BE2C (cell line): ENCODE data around the gene TSGA10.
A peak's percentile ranks its signal among the peaks of the same experiment; 100 is the strongest.
"Not testable (repeated sequence)": the region's sequence is repeated elsewhere in the genome, so short reads cannot be mapped to it uniquely, and the experiment has no call there.

Experiments
- DNase-seq: peaks from one replicate; pipeline ENCODE4 v3.0.0-alpha.2; 2020
- H3K27me3 ChIP-seq: fragments of 250-450 bp; sonication (Bioruptor Pico); 2 replicates; pipeline ENCODE4 v1.5.1; 2020; ENCODE audit warnings: mild to moderate bottlenecking
- H3K36me3 ChIP-seq: fragments of 250-450 bp; sonication (Bioruptor Pico); 2 replicates; pipeline ENCODE4 v1.5.1; 2020; ENCODE audit warnings: mild to moderate bottlenecking
- H3K4me1 ChIP-seq: fragments of 250-450 bp; sonication (Bioruptor Pico); 2 replicates; pipeline ENCODE4 v1.5.1; 2020
- H3K4me3 ChIP-seq: 2 replicates; pipeline ENCODE4 v1.5.1; 2011; ENCODE audit warnings: low read depth, low read length
- H3K9me3 ChIP-seq: fragments of 250-450 bp; sonication (Bioruptor Pico); 2 replicates; pipeline ENCODE4 v1.5.1; 2020
- TF ChIP-seq, protein P1 (sequence below): IDR thresholded peaks from 2 replicates; pipeline ENCODE4 v1.5.1; 2012; ENCODE audit warnings: mild to moderate bottlenecking, low read depth, low read length

The TSGA10 gene

GRCh38 chr2:99079226-99079625, 75.5 kb downstream of the TSGA10 start:
- Histone ChIP-seq H3K9me3 (no peaks in the 10 kb centered on the region), H3K36me3 (no peaks in the 10 kb centered on the region), H3K27me3 (no peaks in the 10 kb centered on the region; the same call in 1 of the 2 replicates), H3K4me3 (no peak overlapping the region), H3K4me1 (no peaks in the 10 kb centered on the region)
- TF ChIP-seq, protein P1, sequence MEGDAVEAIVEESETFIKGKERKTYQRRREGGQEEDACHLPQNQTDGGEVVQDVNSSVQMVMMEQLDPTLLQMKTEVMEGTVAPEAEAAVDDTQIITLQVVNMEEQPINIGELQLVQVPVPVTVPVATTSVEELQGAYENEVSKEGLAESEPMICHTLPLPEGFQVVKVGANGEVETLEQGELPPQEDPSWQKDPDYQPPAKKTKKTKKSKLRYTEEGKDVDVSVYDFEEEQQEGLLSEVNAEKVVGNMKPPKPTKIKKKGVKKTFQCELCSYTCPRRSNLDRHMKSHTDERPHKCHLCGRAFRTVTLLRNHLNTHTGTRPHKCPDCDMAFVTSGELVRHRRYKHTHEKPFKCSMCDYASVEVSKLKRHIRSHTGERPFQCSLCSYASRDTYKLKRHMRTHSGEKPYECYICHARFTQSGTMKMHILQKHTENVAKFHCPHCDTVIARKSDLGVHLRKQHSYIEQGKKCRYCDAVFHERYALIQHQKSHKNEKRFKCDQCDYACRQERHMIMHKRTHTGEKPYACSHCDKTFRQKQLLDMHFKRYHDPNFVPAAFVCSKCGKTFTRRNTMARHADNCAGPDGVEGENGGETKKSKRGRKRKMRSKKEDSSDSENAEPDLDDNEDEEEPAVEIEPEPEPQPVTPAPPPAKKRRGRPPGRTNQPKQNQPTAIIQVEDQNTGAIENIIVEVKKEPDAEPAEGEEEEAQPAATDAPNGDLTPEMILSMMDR: no peak
- no peak for DNase-seq

DNA sequence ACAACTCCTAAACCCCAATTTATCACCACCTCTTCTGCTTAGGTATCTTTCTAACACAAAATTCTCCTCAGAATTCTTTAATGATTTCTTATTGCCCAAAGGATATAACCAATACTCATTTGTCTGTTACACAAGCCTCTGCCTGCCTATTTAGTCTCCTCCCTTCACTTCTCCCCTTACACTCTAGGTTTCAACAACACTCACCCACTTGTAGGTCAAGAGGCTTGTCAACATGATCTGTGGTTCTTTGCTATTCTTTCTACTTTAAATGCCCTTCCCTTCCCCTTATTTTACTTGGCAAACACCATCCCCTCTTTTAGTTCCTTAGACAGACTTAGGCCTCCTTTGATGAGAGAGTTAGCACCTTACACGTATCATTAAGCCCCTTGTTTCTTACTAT, 82.2 kb downstream of the TSGA10 start:
- no peak for DNase-seq

GRCh38 chr2:99067871-99068625, 86.7 kb downstream of the TSGA10 start:
- H3K9me3 ChIP-seq: no peaks in the 10 kb centered on the region
- TF ChIP-seq, protein P1: no peak
- no peak overlapping the region for H3K4me3 ChIP-seq
- H3K36me3 ChIP-seq: no peaks in the 10 kb centered on the region
- H3K27me3 ChIP-seq: no peaks in the 10 kb centered on the region
- DNase-seq: no peak
- no peaks in the 10 kb centered on the region for H3K4me1 ChIP-seq

More for the DNA sequence above, 82.2 kb downstream of the TSGA10 start:
- Histone ChIP-seq H3K4me3 (no peak overlapping the region), H3K27me3 (no peaks in the 10 kb centered on the region), H3K4me1 (no peaks in the 10 kb centered on the region), H3K9me3 (no peaks in the 10 kb centered on the region), H3K36me3 (no peaks in the 10 kb centered on the region)
- TF ChIP-seq, protein P1: no peak

- H3K4me3 ChIP-seq: no peak overlapping the region
- H3K9me3 ChIP-seq: no peaks in the 10 kb centered on the region
- TF ChIP-seq, protein P1: peak; percentile 25
- H3K27me3 ChIP-seq: no peaks in the 10 kb centered on the region
- H3K4me1 ChIP-seq: no peaks in the 10 kb centered on the region
- no peak for DNase-seq
- no peaks in the 10 kb centered on the region for H3K36me3 ChIP-seq
Measured at GRCh38 chr2:99066075-99066958, 88.4 kb downstream of the TSGA10 start.

DNA sequence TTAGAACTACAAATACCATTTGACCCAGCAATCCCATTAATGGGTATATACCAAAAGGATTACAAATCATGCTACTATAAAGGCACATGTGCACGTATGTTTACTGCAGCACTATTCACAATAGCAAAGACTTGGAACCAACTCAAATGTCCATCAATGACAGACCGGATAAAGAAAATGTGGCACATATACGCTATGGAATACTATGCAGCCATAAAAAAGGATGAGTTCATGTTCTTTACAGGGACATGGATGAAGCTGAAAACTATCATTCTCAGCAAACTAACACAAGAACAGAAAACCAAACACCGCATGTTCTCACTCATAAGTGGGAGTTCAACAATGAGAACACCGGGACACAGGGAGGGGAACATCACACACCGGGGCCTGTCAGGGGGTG, 105.6 kb downstream of the TSGA10 start:
- not testable (repeated sequence) for DNase-seq, H3K4me1 ChIP-seq, H3K36me3 ChIP-seq, H3K27me3 ChIP-seq, H3K9me3 ChIP-seq, H3K4me3 ChIP-seq

- H3K36me3 ChIP-seq, DNase-seq, H3K4me1 ChIP-seq, H3K27me3 ChIP-seq, H3K4me3 ChIP-seq, H3K9me3 ChIP-seq: not testable (repeated sequence)
Measured at GRCh38 chr2:99040736-99041300, 113.9 kb downstream of the TSGA10 start.

DNA sequence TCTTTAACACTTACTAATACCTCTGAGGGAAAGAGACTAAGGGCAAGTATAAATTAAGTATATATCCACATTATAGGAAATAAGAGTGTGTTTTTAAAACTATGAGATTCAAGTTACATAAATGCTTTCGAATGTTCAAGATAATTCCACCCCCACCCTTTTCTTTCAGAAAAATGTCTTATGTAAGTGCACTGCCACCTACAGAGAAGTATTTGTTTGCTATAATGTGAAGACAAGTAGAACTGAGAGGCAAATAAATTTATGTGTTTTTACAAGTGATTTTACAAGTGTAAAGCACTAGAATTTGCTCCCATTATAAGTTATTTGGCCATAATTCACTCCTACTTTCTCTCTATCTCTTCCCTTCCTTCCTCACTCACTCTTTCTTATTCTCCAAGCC, 118.8 kb downstream of the TSGA10 start:
- Histone ChIP-seq H3K9me3 (no peaks in the 10 kb centered on the region), H3K27me3 (no peaks in the 10 kb centered on the region), H3K4me3 (no peak overlapping the region), H3K4me1 (no peaks in the 10 kb centered on the region), H3K36me3 (no peaks in the 10 kb centered on the region)
- no peak for DNase-seq
- TF ChIP-seq, protein P1: no peak
